NCI-H748 (cell line): ENCODE results near the gene RGL3.
"Not testable (repeated sequence)": the region's sequence is repeated elsewhere in the genome, so short reads cannot be mapped to it uniquely, and the experiment has no call there.

Source experiments
- DNase-seq: peaks from one replicate; lab custom pipeline; 2025; ENCODE audit not compliant: unreplicated experiment; lab: John Stamatoyannopoulos, UW

RGL3 gene

GRCh38 chr19:11363881-11364280 is 55.2 kb downstream of the RGL3 start:
- no peak for DNase-seq

GRCh38 chr19:11361771-11362731 is 57.1 kb downstream of the RGL3 start:
- no peak for DNase-seq

- DNase-seq = peak; percentile 51
Observed at GRCh38 chr19:11361037-11361770, 57.9 kb downstream of the RGL3 start.

GRCh38 chr19:11359421-11359820 is 59.7 kb downstream of the RGL3 start:
- no peak for DNase-seq

- DNase-seq = no peak
Observed at GRCh38 chr19:11356676-11357550, 62.2 kb downstream of the RGL3 start.

- no peak for DNase-seq
Observed at GRCh38 chr19:11356074-11356397, 63.1 kb downstream of the RGL3 start.

- peak; percentile 86 for DNase-seq
Observed at GRCh38 chr19:11355160-11356073, 63.7 kb downstream of the RGL3 start, which contains the start of gene PLPPR2. Gene PLPPR2 (plus strand): TSS chr19:11355432. CDS start chr19:11357674, 2,242 bp downstream.

GRCh38 chr19:11354102-11354501 is 65.0 kb downstream of the RGL3 start:
- DNase-seq = not testable (repeated sequence)

- DNase-seq = no peak
Observed at GRCh38 chr19:11349171-11349570, 69.9 kb downstream of the RGL3 start.

- DNase-seq = no peak
Observed at GRCh38 chr19:11347546-11348039, 71.5 kb downstream of the RGL3 start.

- DNase-seq = peak; percentile 98
Observed at GRCh38 chr19:11346104-11346940, 72.8 kb downstream of the RGL3 start, which contains the start of the genes CCDC159 and TMEM205. Gene CCDC159 (plus strand): TSS chr19:11346519. CDS start chr19:11346607, 88 bp downstream. Gene TMEM205 (minus strand): TSS chr19:11346268. CDS start chr19:11345619, 649 bp downstream.

GRCh38 chr19:11345122-11345803 is 73.9 kb downstream of the RGL3 start:
- DNase-seq = no peak
